Erythroblast (primary cell): ENCODE results near the gene CHN1.

Source experiments
- GATA1 ChIP-seq: IDR thresholded peaks from 2 replicates; pipeline ENCODE4 v1.6.1; 2011; ENCODE audit warnings: low read depth, mild to moderate bottlenecking, control low read depth, low read length, moderate library complexity
- POLR2A ChIP-seq: IDR thresholded peaks from 2 replicates; pipeline ENCODE4 v1.6.1; 2011; ENCODE audit warnings: mild to moderate bottlenecking, low read length

DNA sequence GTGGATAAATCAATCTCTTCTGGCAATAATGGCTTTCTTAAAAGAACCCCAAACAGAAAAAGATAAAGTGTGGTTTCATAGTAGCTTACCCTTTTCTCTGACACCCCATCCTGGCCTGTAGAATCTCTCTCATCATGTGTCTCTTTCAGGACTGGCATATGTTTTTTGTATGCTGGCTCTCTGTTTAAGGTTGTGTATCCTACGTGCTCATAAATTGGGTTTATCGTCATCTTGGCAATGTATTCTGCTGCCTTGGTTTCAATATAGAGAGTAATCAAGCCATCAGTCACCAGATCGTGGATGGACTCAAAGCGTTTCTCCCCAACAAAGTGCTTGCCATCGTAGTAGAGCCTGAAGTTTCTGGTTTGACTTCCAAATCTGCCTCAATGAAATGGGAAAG is 127.4 kb downstream of the CHN1 start:
- TF ChIP-seq POLR2A: no peak
- TF ChIP-seq GATA1: no peak
